GM21786 (cell line): Measurements from ENCODE around the gene ZFP92.

ENCODE experiments used
- ATAC-seq: cut with Tn5 transposase; IDR thresholded peaks from one replicate; pipeline ENCODE4 v1.9.1; 2021; ENCODE audit not compliant: unreplicated experiment

The ZFP92 gene

DNA sequence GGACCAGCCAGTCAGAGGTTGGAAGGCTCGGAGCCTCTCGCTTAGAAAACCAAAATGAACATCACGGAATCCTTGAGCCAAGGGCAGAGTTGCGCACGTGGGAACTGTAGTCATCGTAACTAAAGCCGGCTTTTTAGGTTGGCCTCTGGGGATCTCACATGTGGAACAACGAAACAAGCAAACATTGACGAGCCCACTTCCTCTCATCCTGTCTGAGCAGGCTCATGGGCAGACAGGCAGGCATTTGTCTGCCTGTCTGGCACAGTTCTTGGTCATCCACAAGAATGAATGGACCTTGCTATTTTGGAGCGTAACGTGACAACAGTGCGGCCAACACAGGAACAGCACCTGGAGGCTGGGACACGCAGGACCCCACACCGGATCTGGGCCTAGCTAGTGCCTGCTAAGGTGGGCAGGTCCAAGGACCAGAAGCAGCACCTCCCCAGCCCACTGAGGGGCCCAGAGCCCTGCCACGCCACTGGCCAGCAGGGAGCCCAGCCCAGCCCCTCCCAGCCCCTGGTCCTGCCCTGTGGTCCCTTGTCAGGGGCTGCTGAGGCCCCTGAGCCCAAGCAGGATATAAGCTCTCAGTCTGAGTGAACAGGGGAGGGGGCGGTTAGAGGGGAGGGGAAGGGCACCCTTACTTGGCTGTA lies 43.8 kb downstream of the ZFP92 start:
- no peak for ATAC-seq

DNA sequence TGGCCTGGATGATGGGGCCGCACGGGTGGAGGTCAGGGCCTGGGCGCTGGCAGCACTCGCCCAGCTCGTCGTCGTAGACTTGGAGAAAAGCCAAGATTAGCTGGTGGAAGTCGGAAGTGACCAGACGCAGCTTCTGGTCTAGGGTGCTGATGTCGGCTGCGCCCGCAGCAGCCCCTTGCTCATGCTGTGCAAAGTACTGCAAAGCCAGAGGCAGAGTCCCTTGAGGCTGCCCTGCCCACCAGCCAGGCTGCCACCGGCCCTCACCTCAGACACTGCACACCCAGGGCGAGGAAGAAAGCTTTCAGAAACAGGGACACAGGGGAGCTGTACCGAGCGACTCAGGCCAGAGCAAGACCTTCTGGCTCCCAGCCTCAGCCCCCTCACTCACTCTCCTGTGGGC lies 44.3 kb downstream of the ZFP92 start:
- no peak for ATAC-seq

- no peak for ATAC-seq
Measured at GRCh38 chrX:153456161-153456560, 44.9 kb downstream of the ZFP92 start.

GRCh38 chrX:153456704-153457103 lies 45.4 kb downstream of the ZFP92 start:
- ATAC-seq: no peak

DNA sequence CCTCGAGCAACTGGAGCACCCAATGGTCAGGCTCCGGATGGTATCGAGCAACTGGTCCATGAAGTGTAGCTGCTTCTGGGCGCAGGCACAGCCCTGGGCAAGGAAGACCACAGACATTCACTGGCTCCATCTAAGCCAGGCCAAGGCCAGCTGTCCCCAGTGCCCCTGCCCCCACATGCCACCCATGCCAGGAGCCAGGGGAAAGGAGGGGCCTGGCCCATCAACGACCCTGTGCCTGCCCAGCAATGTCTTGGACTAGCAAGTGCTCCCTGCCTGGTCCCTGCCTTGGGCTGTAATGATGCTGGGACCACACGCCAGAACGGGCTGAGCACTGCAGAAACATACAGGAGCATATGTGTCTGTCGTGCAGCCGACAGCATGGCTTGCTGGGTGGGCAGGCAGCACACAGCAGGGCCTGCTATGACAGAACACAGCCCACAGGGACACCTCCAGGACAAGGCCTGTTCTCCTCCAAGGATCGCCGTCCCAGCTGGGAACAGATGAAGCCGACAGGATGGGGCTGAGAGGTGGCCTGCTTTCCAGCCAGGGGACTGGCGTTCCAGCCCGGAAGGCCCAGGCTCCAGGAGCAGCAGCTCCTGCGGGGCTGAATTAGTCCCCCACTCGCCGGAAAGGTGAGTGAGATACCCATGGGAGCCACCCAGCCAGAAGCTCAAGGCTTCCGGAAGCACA lies 46.0 kb downstream of the ZFP92 start:
- no peak for ATAC-seq

DNA sequence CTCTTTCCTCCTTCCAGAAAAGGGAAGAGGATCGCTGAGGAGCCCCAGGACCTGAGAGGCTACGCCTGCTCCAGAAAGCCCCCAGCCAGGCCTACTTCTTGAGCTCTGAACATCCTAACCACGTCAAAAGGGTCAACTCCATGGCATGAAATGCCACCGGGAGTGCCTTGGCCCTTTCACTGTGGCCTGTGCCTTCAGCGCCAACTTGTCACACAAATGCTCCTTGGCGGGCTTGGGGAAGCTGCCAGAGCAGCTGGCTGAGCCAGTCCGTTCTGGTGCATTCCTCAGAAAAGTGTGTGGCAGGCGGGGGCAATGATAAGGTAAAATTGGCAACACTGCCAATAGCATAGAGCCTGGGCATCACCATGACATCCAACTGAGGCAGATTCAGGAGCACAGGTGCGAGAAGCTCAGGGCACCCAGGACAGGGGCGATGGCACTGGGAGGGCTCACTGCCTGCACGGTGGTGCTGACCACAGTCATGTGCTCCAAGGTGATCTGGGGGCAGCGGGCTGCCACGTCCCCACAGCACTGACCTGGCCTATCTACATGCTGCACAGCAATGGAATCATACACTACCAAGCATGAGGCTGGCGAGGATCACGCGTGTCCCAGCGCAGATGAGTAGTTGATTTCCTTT lies 46.7 kb downstream of the ZFP92 start:
- ATAC-seq: no peak

DNA sequence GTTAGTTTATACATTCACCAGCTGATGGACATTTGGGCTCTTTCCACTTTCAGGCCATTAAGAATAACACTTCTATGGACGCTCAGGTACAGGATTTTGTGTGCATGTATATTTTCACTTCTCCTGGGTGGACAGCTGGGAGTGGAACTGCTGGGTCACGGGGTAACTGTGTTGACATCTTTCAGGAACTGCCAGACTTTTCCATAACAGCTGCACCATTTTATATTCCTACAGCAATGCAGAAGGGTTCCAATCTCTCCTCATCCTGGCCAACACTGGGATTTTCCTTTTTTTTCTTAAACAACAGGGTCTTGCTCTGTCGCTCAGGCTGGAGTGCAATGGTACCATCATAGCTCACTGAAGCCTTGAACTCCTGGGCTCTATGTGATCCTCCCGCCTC lies 47.2 kb downstream of the ZFP92 start:
- ATAC-seq: no peak

- ATAC-seq: no peak
Measured at GRCh38 chrX:153459986-153460385, 48.7 kb downstream of the ZFP92 start.

- peak; percentile 75 for ATAC-seq
Measured at GRCh38 chrX:153460826-153461225, 49.6 kb downstream of the ZFP92 start.
